Renal cortical epithelial cell (primary cell): ENCODE data around the gene FXYD5. TPM values are rescaled to one million over a fixed set of nuclear protein-coding genes. Genes with fewer than 3 reads are reported as not detected.

ENCODE experiments used
- DNase-seq: peaks from one replicate; pipeline ENCODE4 v3.0.0-alpha.2; 2011; ENCODE audit warnings: low read depth
- total RNA-seq: library from RNA; depleted of rRNA; stranded (reverse); fragments of >200 nt; gene quantifications from 2 replicates; pipeline ENCODE4 v1.2.3, GENCODE V29; 2014

FXYD5 gene
- total RNA-seq, 1 donor from 2014 or later = 7.2 TPM

DNA sequence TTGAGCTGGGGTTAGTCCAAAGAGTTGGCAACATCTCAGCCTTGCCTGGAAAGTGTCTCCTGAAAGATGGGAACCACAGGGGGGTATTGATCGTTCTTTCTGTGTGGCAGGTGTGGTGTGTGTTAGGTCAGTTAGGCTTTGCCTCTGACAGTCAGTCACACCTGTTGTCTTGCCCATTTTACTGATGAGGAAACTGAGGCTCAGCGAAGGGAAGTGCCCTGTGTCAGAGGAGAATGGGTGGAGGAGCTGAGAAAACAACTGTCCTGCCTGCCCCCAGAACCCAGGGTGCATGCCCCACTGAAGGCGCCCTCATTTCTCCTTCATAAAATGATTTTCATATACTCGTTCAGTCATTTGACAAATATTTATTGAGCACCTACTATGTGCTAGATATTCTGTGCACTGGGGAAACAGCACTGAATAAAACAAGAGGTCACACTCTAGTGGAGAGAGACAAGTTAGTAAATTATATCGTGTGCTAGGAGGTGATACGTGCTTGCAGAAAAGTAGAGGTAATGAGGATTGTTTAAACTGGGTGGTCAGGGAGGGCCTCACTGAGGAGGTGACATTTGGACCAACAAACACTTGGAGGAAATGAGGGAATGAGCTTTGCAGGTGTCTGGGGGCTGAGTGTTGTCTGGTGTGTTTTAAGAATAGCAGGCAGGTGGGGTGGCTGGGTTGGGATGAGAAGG is 1.6 kb downstream of the FXYD5 start:
- no peak for DNase-seq

DNA sequence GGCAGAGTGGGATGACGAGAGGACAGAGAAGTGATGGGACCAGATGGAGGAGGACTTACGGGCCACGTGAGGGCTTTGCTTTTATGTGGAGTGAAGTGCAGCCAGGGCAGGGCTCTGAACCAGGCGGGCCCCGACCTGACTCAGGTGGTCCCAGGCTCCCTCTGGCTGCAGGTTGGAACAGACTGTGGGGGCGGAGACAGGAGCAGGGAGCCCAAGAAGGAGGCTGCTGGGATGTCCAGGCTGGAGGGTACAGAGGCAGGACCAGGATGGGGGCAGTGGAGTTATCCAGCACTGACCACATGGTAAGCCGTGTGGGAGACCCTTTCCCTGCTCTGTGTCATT is 2.1 kb downstream of the FXYD5 start:
- no peak for DNase-seq

DNA sequence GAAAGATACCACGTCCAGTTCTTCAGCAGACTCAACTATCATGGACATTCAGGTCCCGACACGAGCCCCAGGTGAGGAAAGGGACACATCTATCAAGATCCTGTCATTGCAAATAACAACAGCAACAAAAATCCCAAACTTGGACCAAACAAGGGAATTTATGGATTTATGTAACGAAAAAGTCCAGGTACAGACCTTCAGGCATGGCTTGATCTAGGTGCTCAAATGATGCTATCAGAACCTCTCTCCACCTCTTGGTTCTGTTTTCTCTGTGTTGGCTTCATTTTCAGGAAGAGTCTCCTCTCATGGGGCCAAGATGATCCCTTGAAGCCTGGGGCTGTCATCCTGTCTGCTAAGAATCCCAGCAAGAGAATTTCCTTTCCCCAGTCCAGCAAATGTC is 2.9 kb downstream of the FXYD5 start:
- no peak for DNase-seq

DNA sequence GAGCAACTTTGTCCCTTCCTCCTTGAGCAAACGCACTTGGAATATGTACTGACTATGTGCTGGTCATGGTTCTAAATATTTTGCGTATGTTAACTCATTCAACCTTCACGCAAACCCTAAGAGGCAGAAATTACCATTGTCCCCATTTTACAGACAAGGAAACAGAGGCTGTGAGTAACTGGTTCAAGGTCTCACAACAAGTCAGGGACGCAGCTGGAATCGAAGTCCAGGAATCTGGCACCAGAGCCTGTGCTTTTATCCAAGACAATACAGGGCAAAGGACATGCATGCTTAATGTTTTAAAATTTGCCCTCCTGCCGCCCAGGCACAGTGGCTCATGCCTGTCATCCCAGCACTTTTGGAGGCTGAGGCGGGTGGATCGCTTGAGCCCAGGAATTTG is 5.1 kb downstream of the FXYD5 start:
- no peak for DNase-seq

DNA sequence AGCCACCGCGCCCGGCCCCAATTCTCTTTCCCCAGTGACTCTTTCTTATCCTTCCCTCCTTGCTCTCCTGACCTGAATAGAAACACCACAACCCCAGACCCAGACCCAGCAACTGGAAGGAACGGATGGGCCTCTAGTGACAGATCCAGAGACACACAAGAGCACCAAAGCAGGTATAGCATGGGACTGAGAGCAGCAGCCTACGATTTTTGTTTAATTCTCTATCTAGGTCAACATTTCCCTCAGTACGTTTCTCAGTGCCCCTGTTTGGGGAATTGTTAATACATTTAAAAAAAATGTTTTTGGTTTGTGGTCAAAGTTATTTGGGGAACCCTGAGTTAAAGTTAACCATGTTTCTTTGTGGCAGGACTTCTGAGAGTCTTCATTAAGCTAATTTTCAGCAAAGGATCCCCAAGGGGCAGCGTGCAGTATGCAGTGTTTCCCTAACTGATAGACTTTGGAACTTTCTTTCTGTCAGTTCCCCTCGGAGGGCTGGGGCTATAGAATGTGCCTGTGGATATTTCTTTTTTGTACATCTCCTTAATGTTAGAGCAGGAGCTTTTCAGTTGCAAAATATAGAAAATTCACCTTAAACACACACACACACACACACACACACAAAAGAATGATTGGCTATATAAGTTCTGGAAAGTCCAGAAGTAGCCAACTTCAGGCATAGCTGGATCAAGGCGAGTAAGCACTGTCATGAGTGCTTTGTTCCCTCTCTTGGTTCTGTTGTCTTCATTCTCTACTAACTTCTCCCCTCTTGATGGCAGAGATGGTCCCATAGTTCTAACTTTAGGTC is 6.3 kb downstream of the FXYD5 start:
- no peak for DNase-seq

DNA sequence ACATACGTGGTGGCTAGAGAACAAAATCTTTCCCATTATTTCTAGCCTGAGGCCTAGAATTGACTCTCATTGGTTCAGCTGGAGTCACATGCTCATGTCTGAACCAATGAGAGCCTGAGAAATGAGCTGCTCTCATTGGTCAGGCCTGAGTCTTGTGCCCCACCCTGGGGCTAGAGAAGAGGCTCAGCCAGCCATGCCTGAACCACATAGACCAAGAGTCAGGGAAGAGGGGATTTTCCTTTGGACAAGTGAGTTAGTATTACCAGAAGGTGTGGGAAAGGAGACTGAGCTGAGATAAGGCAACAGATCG is 6.9 kb downstream of the FXYD5 start:
- no peak for DNase-seq

DNA sequence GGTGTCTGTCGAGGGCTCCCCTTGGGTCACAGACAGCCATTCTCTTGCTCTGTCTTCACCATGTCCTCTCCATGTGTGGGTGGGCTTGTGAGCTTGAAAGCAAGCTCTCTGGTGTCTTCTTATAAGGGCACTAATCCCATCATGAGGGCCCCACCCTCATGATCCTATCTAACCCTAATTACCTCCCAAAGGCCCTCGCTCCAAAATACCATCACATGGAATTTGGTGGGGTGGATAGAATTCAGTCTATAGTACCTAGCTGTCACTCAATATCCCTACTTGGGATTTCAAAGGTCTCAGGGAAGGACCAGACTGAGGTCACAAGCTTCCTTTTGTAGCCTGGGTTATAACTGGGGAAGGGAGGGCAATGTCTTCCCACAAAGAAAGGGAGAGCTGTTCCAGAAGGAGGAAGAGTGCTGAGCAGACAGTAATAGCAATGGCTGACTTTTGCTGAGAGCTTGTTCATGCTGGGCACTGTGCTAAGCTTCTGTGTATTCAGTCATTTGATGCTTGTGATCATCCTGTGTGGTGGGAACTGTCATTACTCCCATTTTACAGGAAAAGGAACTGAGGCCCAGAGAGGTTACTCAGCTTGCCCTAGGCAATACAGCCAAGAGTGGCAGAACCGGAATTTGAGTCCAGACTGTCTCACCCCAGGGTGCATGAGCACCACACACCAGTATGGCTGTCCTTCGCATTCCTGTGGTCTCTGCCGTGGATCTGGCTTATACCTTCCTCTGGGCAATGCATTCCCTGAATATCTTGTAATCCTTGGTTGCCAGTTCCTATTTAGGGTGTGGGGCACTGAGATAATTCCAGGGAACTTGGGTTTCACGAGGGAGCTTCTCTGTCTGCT is 8.2 kb downstream of the FXYD5 start:
- no peak for DNase-seq

DNA sequence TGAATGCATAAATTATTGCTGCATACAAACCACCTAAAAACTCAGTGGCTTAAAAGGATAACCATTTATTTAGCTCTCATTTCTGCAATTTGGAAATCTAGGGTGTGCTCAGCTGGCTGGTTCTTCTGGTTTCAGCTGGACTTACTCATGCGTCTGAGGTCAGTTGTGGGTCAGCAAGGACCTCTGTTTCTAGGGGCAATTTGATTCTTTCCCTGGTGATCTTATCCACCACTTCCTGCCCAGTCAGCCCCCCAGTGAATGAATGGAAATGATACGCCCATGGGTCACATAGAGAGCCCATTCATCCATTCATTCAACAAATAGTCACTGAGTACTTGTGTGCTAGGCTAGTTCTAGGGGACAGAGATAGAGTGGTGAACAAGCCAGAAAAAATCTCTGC is 9.9 kb downstream of the FXYD5 start:
- no peak for DNase-seq

DNA sequence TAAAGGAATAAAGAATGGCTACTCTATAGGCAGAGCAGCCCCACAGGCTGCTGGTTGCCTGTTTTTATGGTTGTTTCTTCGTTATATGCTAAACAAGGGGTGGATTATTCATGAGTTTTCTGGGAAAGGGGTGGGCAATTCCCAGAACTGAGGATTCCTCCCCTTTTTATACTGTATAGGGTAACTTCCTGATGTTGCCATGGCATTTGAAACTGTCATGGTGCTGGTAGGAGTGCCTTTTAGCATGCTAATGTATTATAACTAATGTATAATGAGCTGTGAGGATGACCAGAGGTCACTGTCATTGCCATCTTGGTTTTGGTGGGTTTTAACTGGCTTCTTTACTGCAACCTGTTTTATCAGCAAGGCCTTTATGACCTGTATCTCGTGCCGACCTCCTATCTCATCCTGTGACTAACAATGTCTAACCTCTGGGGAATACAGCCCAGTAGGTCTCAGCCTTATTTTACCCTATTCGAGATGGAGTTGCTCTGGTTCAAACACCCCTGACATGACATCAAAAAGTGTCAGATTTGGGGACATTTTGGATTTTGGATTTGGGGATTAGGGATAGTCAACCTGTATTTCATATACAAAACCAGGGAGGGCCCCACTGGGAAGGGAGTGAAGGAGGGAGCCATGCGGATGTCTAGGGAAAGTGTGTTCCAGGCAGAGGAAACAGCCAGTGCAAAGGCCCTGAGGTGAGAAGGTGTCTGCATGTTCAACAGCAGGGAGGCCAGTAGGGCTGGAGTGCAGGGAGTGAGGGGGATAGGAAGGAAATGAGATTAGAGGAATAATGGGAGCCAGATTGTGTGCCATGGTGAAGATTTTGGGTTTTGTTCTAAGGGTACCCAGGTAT is 10.9 kb downstream of the FXYD5 start:
- no peak for DNase-seq

DNA sequence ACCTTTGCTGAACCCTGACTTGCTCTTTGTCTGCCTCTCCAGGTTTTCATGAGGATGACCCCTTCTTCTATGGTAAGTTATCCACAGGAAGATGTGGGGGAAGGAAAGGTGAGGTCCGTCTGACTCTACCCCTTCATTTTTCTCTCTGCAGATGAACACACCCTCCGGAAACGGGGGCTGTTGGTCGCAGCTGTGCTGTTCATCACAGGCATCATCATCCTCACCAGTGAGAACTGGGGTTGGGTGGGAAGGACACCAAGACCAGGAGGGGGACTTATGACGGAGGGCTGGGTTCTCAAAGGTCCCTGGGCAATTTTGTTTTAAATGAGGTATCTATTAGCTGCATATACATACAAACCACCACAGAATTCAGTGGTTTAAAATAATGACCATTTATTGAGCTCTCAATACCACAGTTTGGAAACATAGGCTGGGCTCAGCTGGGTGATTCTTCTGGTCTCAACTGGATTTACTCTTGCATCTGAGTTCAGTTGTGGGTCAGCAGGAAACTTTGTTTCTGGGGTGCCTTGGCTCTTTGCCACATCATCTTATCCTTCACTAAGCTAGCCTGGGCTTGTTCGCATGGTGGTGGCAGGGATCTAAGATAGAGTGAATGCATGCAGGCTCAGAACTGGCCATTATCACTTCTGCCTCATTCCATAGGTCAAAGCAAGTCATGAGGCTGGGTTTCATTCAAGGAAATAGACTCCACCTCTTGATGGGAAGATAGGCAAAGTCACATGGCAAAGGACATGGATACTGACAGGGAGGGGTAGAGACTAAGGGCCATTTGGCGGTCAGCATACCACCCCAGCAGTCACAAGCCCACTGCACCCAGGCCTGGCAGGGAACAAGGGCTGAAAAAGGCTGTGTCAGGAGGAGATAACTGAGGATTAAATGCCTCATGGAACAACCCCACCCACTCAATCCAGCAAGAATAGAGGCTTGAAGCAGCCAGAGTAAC is 11.8 kb downstream of the FXYD5 start:
- no peak for DNase-seq

DNA sequence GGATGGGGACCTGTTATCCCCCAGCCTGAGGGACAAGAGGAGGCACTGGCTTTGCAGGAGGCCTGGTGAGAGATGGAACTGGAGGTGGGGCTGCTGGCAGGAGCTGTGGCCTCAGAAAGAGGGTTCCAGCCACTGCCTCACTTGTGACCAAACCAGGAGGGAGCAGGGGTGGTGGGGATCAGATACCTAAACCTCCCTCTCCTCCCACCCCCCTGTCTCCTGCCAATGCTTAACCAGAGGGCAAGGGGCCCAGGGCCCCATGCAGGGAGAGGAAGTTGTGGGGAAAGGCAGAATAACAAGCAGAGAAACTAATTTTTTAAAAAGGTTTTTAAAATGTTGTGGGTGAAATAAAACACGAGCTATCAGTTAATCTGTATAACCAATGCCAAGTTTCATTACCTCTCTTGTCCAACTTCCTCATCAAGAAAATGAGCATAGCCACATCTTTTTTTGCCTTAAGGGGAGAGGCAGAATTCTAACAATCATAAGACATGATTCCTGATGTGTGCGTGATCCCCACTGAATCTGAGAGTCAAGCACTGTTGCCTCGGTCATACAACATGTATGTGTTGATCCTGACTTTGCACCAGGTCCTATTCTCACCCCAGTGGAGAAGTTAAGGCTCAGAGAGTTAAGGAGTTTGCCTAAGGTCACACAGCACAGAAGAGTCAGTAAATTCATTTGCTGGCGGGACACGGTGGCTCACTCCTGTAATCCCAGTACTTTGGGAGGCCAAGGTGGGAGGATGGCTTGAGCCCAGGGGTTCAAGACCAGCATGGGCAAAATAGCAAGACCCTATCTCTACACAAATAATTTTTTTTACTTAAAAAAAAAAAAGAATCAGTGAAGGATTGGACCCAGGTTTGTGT is 12.9 kb downstream of the FXYD5 start:
- DNase-seq = no peak

DNA sequence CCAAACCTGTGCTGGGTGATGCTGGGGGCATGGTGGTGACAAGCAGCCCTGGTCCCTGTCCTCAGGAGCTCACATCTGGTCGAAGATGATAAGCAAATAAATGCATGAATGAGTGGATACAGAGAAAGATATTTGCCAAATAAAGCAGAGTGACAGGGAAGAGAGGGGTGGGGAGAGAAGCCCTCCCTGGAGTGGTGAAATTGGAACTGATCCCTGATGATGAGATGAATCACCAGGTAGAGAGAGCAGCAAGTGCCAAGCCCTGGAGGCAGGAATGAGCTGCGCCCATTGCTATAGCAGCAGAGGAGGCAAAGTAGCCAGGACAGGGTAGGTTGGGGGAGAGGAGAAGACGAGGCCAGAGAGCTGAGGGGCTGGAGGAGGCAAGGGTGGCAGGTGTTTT is 13.7 kb downstream of the FXYD5 start:
- DNase-seq = no peak

DNA sequence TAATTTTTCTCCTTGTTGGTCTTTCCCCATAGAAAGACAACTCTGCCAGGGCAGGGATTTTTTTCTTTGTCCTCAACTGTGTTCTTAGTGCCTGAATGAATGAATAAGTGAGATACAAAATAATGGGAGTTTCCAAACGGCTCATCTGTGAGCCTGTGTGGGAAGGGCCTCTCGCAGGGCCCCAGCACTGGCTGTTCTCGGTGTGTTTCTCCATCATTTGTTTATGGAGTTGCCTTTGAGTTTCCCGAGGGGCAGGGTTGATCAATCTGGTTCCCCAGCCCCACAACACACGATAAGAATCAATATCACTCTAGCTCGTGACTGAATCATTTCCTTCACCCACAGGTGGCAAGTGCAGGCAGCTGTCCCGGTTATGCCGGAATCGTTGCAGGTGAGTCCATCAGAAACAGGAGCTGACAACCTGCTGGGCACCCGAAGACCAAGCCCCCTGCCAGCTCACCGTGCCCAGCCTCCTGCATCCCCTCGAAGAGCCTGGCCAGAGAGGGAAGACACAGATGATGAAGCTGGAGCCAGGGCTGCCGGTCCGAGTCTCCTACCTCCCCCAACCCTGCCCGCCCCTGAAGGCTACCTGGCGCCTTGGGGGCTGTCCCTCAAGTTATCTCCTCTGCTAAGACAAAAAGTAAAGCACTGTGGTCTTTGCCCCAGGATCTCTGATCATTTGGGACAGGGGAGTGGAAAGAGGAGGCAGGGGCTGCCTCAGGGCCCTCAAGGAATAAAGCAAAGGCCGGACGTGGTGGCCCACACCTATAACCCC is 14.9 kb downstream of the FXYD5 start:
- DNase-seq = no peak

DNA sequence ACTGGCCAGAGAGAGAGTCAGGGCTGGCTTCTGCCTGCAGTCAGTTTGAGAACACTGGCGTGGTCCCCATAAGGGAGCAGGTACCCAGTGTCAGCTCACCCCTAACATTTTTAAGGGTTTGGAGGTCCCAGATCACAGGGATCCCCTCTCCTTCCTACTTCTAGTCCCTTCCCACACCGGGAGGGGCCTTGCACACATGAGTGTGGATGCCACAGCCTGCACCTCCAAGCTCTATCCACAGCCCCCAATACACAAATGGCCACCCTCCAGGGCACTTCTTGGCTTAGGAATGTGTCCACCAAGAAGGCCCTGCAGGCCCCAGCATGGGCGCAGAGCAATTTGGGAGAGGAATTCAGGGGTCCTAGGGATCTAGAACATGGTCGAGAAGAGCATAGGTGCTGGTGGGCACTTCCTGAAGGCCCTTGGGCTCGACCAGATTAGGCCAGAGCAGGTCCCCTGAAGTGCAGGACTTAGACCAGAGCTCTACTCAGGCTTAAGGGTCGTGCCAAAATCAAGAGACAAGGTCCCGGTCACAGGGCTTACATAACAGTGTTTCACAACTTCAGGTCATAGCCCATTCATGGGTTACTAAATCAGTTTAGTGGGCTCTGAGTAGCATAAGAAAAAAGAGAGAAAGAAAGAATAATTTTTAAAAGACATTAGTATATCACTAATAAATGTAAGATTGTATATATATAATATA is 16.0 kb downstream of the FXYD5 start:
- DNase-seq = no peak

DNA sequence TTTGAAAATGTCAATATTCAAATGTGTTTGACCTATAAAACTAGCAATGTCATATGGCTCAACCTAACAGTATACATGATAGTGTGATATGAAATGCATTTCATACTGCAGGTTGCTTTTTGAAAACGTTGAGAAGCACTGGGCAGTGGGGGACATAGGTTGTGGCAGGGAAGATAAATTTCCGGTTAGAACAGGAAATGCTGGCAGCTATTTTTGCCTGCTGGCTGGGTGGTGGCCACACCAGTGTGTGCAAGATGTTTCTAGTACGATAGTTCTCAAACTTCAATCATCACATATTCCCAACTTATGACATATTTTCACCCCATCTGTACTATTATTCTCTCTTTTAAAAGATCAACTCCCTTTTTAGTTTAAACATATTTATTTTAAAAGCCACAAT is 17.2 kb downstream of the FXYD5 start:
- DNase-seq = no peak

DNA sequence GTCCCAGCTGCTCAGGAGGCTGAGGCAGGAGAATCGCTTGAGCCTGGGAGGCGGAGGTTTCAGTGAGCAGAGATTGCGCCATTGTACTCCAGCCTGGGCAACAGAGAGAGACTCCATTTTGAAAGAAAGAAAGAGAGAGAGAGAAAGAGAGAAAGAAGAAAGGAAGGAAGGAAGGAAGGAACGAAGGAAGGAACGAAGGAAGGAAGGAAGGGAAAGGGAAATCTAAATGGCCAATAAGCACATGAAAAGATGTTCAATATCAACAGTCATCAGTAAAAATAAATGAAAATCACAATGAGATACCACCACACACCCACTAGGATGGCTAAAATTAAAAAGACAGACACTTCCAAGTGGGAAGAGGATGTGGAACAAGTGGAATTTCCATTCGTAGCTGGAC is 19.7 kb downstream of the FXYD5 start:
- no peak for DNase-seq

DNA sequence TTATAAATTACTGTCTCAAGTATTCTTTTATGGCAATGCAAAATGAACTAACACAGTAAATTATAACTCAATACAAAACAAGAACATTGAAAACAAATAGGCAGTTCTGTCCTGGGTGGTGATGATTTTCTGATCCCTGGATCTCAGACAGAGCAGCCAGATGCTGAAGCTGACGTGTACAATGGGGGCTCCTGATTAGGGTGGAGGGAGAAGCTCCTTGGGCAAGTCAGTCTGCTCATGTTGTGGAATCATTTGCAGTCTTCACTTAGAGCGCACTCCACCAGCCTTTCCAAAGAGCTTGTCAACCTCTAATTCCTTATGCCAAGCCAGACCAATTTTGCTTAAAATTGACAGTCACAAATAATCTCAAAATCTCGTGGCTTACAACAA is 21.6 kb downstream of the FXYD5 start:
- DNase-seq = no peak
